HCT116 (cell line): Measurements from ENCODE around the gene A3GALT2. TPM values are rescaled to one million over a fixed set of nuclear protein-coding genes. Genes with fewer than 3 reads are reported as not detected.

ENCODE experiments used
- ATAC-seq: fragments of 200-7000 bp; cut with Tn5 transposase; 2 replicates; pipeline ENCODE4 v1.9.1; 2020; ENCODE audit warnings: mild to moderate bottlenecking, moderate library complexity
- BruUV-seq: library from RNA; stranded (reverse); fragments of 400-500 nt; replicated peaks from 2 replicates; lab custom pipeline; 2021; lab: Mats Ljungman, UMichigan
- CTCF ChIA-PET: fragments of 300-600 bp; sonication (Branson Sonifier 250); formaldehyde crosslinking; loops from one replicate; lab custom pipeline; 2021; ENCODE audit warnings: antibody characterized with exemption; lab: Charles Lee
- POLR2A ChIA-PET: fragments of 300-600, 350-600 bp; sonication (Branson Sonifier 250); formaldehyde crosslinking; loops from one replicate; lab custom pipeline; 2021; ENCODE audit warnings: antibody characterized with exemption; lab: Charles Lee
- RAD21 ChIA-PET, 2 experiments: fragments of 300-600 bp; sonication (Branson Sonifier 250); formaldehyde crosslinking; loops; one replicate each; lab custom pipeline; 2023; ENCODE audit warnings: low total read pairs in 2 of 2; ENCODE audit not compliant: uncharacterized antibody in 2 of 2, unreplicated experiment in 2 of 2, low non-redundant PET in 1 of 2; lab: Charles Lee
- DNase-seq: peaks from one replicate; pipeline ENCODE4 v3.0.0-alpha.2; 2010; ENCODE audit warnings: low read depth, low spot score
- H2AFZ ChIP-seq: fragments of 200-600 bp; shearing (Covaris generic), sonication (generic); 2 replicates; pipeline ENCODE4 v1.6.1; 2017; ENCODE audit warnings: low read depth, mixed run types, mixed read lengths, antibody characterized with exemption, low read length; ENCODE audit not compliant: poor library complexity, severe bottlenecking
- H3K27ac ChIP-seq: 2 replicates; pipeline ENCODE4 v1.5.1; 2012; ENCODE audit warnings: low read depth, low read length
- H3K27me3 ChIP-seq: fragments of 200-600 bp; sonication (generic); 2 replicates; pipeline ENCODE4 v1.6.1; 2016; ENCODE audit warnings: mixed run types, low read length, mixed read lengths; ENCODE audit not compliant: insufficient read depth
- H3K36me3 ChIP-seq, 2 experiments: fragments of 200-500 bp in 1 of 2; fragments of 200-600 bp in 1 of 2; sonication (Bioruptor generic) in 1 of 2; sonication (generic) in 1 of 2; 2 replicates each; pipeline versions ENCODE4 v1.5.1 to v1.6.1; 2014 to 2016; ENCODE audit warnings: low read length in 2 of 2, inconsistent platforms in 1 of 2, mixed read lengths in 1 of 2, mixed run types in 1 of 2; ENCODE audit not compliant: insufficient read depth in 2 of 2, control insufficient read depth in 1 of 2
- H3K4me1 ChIP-seq, 2 experiments: fragments of 200-600 bp in 1 of 2; sonication (generic) in 1 of 2; 2 replicates each; pipeline versions ENCODE4 v1.5.1 to v1.6.1; 2012 to 2017; ENCODE audit warnings: low read length in 2 of 2, inconsistent platforms in 1 of 2, mild to moderate bottlenecking in 1 of 2, mixed read lengths in 1 of 2, mixed run types in 1 of 2, moderate library complexity in 1 of 2; ENCODE audit not compliant: insufficient read depth in 2 of 2, control insufficient read depth in 1 of 2
- H3K4me2 ChIP-seq: fragments of 200-600 bp; sonication (generic); 2 replicates; pipeline ENCODE4 v1.6.1; 2017; ENCODE audit warnings: mixed run types, low read length, mixed read lengths
- H3K4me3 ChIP-seq, 2 experiments: fragments of 200-600 bp in 1 of 2; sonication (generic) in 1 of 2; replicated peaks in 1 of 2; 2 replicates each; pipeline ENCODE4 v1.5.1; 2011 to 2016; ENCODE audit warnings: low read length in 2 of 2, control low read depth in 1 of 2, low read depth in 1 of 2, mild to moderate bottlenecking in 1 of 2, mixed read lengths in 1 of 2, mixed run types in 1 of 2
- H3K79me2 ChIP-seq: fragments of 200-600 bp; sonication (generic); 2 replicates; pipeline ENCODE4 v1.6.1; 2017; ENCODE audit warnings: mild to moderate bottlenecking, mixed run types, low read length, moderate library complexity, mixed read lengths; ENCODE audit not compliant: insufficient read depth
- H3K9ac ChIP-seq: fragments of 200-600 bp; sonication (generic); 2 replicates; pipeline ENCODE4 v1.6.1; 2016; ENCODE audit warnings: low read length, mixed read lengths
- H3K9me2 ChIP-seq: fragments of 200-600 bp; sonication (generic), shearing (Covaris generic); 2 replicates; pipeline ENCODE4 v1.6.1; 2017; ENCODE audit warnings: mixed run types, mild to moderate bottlenecking, moderate library complexity; ENCODE audit not compliant: insufficient read depth
- H3K9me3 ChIP-seq, 2 experiments: fragments of 200-500 bp in 1 of 2; fragments of 200-600 bp in 1 of 2; sonication (Bioruptor generic) in 1 of 2; sonication (generic) in 1 of 2; 2 replicates each; pipeline ENCODE4 v1.6.1; 2014 to 2017; ENCODE audit warnings: low read length in 2 of 2, mixed read lengths in 2 of 2, inconsistent platforms in 1 of 2, low read depth in 1 of 2, mild to moderate bottlenecking in 1 of 2, mixed run types in 1 of 2, moderate library complexity in 1 of 2; ENCODE audit not compliant: control insufficient read depth in 1 of 2, insufficient read depth in 1 of 2
- H4K20me1 ChIP-seq: fragments of 200-600 bp; sonication (generic), shearing (Covaris generic); 2 replicates; pipeline ENCODE4 v1.6.1; 2017; ENCODE audit warnings: mixed run types, mild to moderate bottlenecking, moderate library complexity; ENCODE audit not compliant: insufficient read depth
- CEBPB ChIP-seq: IDR thresholded peaks from 2 replicates; pipeline ENCODE4 v1.6.1; 2012; ENCODE audit warnings: low read depth
- EGR1 ChIP-seq: IDR thresholded peaks from 2 replicates; pipeline ENCODE4 v1.6.1; 2012; ENCODE audit warnings: low read depth
- EZH2 ChIP-seq: fragments of 200-600 bp; sonication (generic); IDR thresholded peaks from 2 replicates; pipeline ENCODE4 v1.6.1; 2017; ENCODE audit warnings: antibody characterized with exemption, mixed run types
- EZH2phosphoT487 ChIP-seq: fragments of 200-600 bp; IDR thresholded peaks from 2 replicates; pipeline ENCODE4 v1.6.1; 2018; ENCODE audit warnings: antibody characterized with exemption, borderline replicate concordance
- POLR2A ChIP-seq: IDR thresholded peaks from 2 replicates; pipeline ENCODE4 v1.7.0; 2011; ENCODE audit warnings: borderline replicate concordance; ENCODE audit not compliant: insufficient read depth, insufficient read length; ENCODE audit errors: extremely low read depth
- RAD21 ChIP-seq: IDR thresholded peaks from 2 replicates; pipeline ENCODE4 v1.6.1; 2012; ENCODE audit warnings: low read depth, mild to moderate bottlenecking
- SIN3A ChIP-seq: IDR thresholded peaks from 2 replicates; pipeline ENCODE4 v1.6.1; 2012; ENCODE audit warnings: low read depth
- TCF7L2 ChIP-seq: IDR thresholded peaks from 2 replicates; pipeline ENCODE4 v1.7.0; 2011; ENCODE audit warnings: borderline replicate concordance, inconsistent platforms; ENCODE audit not compliant: insufficient read depth, insufficient read length; ENCODE audit errors: extremely low read depth
- ZNF274 ChIP-seq: fragments of 200-500 bp; sonication (Bioruptor generic); IDR thresholded peaks from 2 replicates; pipeline ENCODE4 v1.6.1; 2014; ENCODE audit warnings: mild to moderate bottlenecking, low read depth, low read length, inconsistent platforms
- intact Hi-C: fragments of 100-400 bp; cut with micrococcal nuclease; formaldehyde crosslinking; loops from 2 replicates; pipeline ENCODE4 v1.10.0; 2022
- total RNA-seq: library from RNA; stranded (reverse); gene quantifications from one replicate; pipeline ENCODE4 v1.2.1, GENCODE V29; 2021; ENCODE audit not compliant: unreplicated experiment
- TF ChIP-seq, protein P1 (sequence below), 3 experiments: fragments of 200-600 bp in 1 of 3; sonication (generic) in 1 of 3; IDR thresholded peaks in 2 of 3; conservative IDR thresholded peaks in 1 of 3; 2 replicates each; pipeline ENCODE4 v1.5.1; 2012 to 2017; ENCODE audit warnings: low read depth in 2 of 3, low read length in 2 of 3, antibody characterized with exemption in 1 of 3, borderline replicate concordance in 1 of 3, control low read depth in 1 of 3, mild to moderate bottlenecking in 1 of 3, mixed read lengths in 1 of 3, mixed run types in 1 of 3, moderate library complexity in 1 of 3; ENCODE audit not compliant: insufficient read depth in 1 of 3
- TF ChIP-seq, protein P2 (sequence below): IDR thresholded peaks from 2 replicates; pipeline ENCODE4 v1.6.1; 2012
- TF ChIP-seq, protein P3 (sequence below): IDR thresholded peaks from 2 replicates; pipeline ENCODE4 v1.6.1; 2011; ENCODE audit warnings: mild to moderate bottlenecking, low read length, moderate library complexity; ENCODE audit not compliant: insufficient replicate concordance; ENCODE audit errors: extremely low read depth

Gene A3GALT2
- total RNA-seq, 1 experiment from 2014 or later, result not detected

DNA sequence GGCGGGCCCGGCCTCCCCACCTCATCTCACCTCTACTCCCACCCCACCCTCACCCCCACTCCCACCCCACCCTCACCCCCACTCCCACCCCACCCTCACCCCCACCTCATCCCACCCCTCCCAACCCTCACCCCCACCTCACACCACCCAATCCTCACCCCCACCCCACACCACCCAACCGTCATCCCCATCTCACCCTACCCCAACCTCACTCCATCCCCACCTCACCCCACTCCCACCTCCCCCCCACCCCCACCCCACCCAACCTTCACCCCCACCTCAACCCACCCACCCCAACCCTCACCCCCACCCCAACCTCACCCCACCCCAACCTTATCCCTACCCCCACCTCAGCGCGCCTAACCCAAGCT lies 13.4 kb downstream of the A3GALT2 start (continued):
- TF ChIP-seq, protein P1, sequence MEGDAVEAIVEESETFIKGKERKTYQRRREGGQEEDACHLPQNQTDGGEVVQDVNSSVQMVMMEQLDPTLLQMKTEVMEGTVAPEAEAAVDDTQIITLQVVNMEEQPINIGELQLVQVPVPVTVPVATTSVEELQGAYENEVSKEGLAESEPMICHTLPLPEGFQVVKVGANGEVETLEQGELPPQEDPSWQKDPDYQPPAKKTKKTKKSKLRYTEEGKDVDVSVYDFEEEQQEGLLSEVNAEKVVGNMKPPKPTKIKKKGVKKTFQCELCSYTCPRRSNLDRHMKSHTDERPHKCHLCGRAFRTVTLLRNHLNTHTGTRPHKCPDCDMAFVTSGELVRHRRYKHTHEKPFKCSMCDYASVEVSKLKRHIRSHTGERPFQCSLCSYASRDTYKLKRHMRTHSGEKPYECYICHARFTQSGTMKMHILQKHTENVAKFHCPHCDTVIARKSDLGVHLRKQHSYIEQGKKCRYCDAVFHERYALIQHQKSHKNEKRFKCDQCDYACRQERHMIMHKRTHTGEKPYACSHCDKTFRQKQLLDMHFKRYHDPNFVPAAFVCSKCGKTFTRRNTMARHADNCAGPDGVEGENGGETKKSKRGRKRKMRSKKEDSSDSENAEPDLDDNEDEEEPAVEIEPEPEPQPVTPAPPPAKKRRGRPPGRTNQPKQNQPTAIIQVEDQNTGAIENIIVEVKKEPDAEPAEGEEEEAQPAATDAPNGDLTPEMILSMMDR (IDR thresholded peaks at IDR 0.05 in 2 of 3, conservative IDR thresholded peaks at IDR 0.05 in 1 of 3; ENCODE audit: borderline replicate concordance in 1 of 3, insufficient read depth in 1 of 3, low read depth in 2 of 3, low read length in 2 of 3), result no peak
- no peak for TF ChIP-seq SIN3A
- TF ChIP-seq RAD21, result no peak
- TF ChIP-seq ZNF274, result no peak
- TF ChIP-seq EZH2phosphoT487, result no peak
- no peak for TF ChIP-seq EZH2

DNA sequence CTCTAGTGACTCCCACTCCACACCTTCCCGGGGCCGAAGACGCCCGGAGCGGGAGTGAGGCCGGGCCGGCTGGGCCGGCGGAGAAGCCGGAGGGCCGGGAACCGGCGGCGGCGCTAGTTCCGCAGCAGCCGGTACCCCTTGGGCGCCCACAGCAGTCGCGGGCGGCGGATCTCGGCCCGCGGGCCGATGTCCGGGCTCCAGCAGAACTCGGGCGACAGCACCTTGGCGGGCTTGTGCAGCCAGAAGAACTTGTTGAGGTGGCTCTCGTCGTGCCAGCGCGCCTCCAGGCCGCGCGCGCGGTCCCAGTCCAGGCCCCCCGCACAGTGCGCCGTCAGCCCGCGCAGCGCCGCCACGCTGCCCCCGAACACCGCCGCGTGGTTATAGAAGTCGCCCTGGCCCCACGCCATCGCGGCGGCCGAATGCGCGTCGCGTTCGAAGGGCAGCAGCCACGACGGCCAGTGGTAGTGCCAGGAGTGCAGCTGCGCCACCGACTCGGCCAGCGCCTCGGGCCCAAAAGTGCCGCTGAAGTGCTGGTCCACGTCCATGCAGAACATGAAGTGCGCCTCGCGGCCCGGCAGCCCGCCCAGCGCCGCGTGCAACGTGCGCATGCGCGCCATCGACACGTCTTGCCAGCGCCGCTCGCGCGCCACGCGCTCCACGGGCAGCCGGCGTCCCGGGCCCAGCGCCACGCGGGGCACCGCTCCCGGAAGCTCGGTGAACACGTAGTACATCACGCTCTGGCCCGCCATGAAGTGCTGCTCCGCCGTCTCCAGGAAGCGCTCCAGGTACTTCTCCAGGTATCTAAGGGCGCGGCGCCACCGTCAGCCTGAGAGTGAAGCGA lies 14.0 kb downstream of the A3GALT2 start:
- CTCF ChIA-PET, result interaction anchor here (0.6 kb wide), 1 partner anchor 11 kb away, joined by 3 read pairs; no protein-coding TSS in a partner anchor
- no peak overlapping the region for H3K27ac ChIP-seq

More for the DNA sequence above, 14.0 kb downstream of the A3GALT2 start:
- H3K79me2 ChIP-seq, result no peaks in the 10 kb centered on the region
- DNase-seq (no peak), ATAC-seq (no peak)
- H3K9me2 ChIP-seq, result no peaks in the 10 kb centered on the region
- H3K36me3 ChIP-seq, result no peaks in the 10 kb centered on the region
- H3K4me2 ChIP-seq, result no peak overlapping the region
- H3K4me1 ChIP-seq, result no peaks in the 10 kb centered on the region
- TF ChIP-seq, protein P2, sequence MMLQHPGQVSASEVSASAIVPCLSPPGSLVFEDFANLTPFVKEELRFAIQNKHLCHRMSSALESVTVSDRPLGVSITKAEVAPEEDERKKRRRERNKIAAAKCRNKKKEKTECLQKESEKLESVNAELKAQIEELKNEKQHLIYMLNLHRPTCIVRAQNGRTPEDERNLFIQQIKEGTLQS, result no peak
- no peak for TF ChIP-seq EGR1
- TF ChIP-seq POLR2A, result no peak
- TF ChIP-seq SIN3A, result no peak
- TF ChIP-seq CEBPB, result no peak
- TF ChIP-seq, protein P3, sequence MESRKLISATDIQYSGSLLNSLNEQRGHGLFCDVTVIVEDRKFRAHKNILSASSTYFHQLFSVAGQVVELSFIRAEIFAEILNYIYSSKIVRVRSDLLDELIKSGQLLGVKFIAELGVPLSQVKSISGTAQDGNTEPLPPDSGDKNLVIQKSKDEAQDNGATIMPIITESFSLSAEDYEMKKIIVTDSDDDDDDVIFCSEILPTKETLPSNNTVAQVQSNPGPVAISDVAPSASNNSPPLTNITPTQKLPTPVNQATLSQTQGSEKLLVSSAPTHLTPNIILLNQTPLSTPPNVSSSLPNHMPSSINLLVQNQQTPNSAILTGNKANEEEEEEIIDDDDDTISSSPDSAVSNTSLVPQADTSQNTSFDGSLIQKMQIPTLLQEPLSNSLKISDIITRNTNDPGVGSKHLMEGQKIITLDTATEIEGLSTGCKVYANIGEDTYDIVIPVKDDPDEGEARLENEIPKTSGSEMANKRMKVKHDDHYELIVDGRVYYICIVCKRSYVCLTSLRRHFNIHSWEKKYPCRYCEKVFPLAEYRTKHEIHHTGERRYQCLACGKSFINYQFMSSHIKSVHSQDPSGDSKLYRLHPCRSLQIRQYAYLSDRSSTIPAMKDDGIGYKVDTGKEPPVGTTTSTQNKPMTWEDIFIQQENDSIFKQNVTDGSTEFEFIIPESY, result no peak
- TF ChIP-seq TCF7L2, result no peak
- BruUV-seq, result no TSS peak
- intact Hi-C loops, result no loop called here
- no peaks in the 10 kb centered on the region for H3K27me3 ChIP-seq
- POLR2A ChIA-PET, result no interaction called here
- no peaks in the 10 kb centered on the region for H3K9me3 ChIP-seq
- no peak overlapping the region for H2AFZ ChIP-seq
- RAD21 ChIA-PET, result no interaction called here
- no peak overlapping the region for H3K4me3 ChIP-seq
- H3K9ac ChIP-seq, result no peak overlapping the region
- no peaks in the 10 kb centered on the region for H4K20me1 ChIP-seq
